Right ventricle myocardium superior (tissue), 1 donor: ENCODE results near the gene SLC7A14. TPM values are rescaled to one million over a fixed set of nuclear protein-coding genes. Genes with fewer than 3 reads are reported as not detected.

ENCODE experiments used
- ATAC-seq: fragments of 200-7000 bp; cut with Tn5 transposase; one replicate; pipeline ENCODE4 v1.9.1; 2020; ENCODE audit warnings: mild to moderate bottlenecking; ENCODE audit not compliant: poor library complexity
- DNase-seq: peaks from one replicate; pipeline ENCODE4 v3.0.0-alpha.2; 2020
- intact Hi-C: fragments of 100-400 bp; cut with DNase I; formaldehyde crosslinking; loops from one replicate; pipeline ENCODE4 v1.11.2; 2022
- total RNA-seq: library from RNA; stranded (reverse); fragmentation: NEBNext Ultra II Directional; extraction: Animal tissue kit (Norgen Biotek cat#: 25700); gene quantifications from one replicate; pipeline ENCODE4 v1.2.1, GENCODE V29; 2021
- donor health status: DM: no; HTN: yes; CAD: no; lungs with severe emphysema.

Gene SLC7A14
- total RNA-seq, 1 donor from 2014 or later = not detected

DNA sequence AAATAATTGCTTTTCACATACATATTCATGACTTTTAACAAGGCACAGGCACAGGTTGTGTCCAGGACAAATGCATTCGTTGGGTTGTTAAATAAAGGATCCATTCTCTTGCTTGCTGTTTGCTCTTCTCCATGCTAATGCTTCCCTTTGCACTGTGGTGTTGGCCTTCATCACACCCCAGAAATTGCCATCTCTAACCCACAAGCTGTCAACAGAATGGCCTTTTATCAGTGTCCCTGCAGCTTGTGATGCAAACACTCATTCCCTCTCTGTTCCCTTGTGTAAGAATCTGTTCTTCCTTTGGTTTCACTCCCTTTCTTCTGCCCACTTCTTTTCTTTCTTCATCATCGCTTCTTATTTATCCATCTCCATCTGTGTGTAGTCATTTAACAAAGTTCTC, 72.2 kb downstream of the SLC7A14 start:
- intact Hi-C loops = no loop called here
- ATAC-seq (no peak), DNase-seq (no peak)

DNA sequence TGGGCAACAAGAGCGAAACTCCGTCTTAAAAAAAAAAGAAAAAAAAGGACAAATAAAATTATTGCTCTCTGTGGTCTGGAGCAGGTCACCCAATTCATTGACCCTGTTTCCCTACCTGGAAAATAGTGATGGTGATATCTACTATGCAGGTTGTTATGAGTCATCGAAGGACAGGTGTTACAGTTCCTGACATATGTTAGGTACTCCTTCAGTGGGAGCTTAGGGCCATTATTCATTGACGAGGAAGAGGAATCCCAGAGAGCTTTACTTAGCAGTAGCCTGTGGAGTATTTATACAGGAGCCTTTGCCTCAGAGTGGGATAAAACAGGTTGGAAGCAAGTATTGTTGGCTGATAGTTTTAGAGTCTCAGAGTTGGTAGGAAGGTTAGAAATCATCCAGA, 74.5 kb downstream of the SLC7A14 start:
- DNase-seq (no peak), ATAC-seq (no peak)
- intact Hi-C loops = no loop called here

GRCh38 chr3:170508839-170509238, 77.0 kb downstream of the SLC7A14 start:
- DNase-seq (no peak), ATAC-seq (no peak)
- intact Hi-C loops = no loop called here

GRCh38 chr3:170508291-170508690, 77.6 kb downstream of the SLC7A14 start:
- DNase-seq = no peak
- intact Hi-C loops = no loop called here

DNA sequence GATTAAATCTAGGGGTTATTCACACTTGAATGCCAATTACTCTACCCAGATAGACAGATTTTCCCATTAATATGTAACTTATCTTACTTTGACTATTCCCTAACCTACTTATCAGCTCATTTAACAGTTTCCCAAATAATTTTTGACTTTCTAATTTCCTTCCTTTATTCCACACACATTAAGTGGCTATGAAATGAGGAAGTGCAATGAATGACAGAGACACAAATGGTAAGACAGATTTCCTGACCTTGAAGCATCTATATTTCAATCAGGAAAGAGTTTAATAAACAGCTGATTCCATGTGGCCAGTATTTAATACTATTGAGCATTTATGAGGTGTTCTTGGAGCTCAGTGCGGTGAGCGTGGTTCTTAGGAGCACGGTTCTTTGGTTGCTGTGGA, 78.8 kb downstream of the SLC7A14 start:
- intact Hi-C loops = no loop called here
- DNase-seq (no peak), ATAC-seq (no peak)

More at GRCh38 chr3:170508291-170508690, 77.6 kb downstream of the SLC7A14 start:
- ATAC-seq = no peak

DNA sequence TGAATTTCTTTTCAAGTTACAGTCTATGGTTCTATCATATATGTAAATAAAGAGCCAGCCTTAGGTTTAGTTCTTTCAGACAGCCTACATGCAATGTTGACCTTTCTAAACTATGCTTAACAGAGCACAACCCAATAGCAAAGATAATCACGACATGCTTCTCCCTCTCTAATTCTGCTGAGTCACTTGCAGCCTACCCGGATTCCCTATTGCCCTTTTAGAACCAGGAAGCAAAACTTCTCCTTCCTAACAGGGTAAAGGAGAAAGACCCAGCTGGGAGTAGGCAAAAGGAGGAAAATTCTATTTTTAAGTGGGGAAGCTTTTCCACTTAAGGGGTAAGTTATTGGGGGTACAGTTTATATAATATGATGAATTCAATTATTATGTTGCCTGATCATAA, 79.3 kb downstream of the SLC7A14 start:
- ATAC-seq (no peak), DNase-seq (no peak)
- intact Hi-C loops = no loop called here

DNA sequence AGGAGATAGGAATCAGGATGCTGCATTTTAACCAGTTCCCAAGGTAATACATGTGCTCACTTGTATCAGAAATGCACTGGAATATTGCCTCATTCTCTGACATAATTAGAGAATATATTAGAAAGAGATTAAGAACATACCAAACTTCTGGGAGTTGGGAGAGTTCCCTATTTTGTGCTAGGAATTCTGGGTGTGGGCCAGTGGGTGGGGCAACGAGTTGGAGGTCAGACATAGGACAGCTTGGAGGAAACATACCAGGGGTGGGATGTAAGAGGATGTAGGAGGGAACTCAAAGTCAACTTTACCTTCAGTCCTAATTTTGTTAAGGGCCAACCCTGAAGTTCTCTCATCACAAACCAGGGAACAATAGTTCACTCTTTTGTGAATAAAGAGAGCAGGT, 83.6 kb downstream of the SLC7A14 start:
- intact Hi-C loops = no loop called here
- ATAC-seq (no peak), DNase-seq (peak; percentile 65)

- no peak for ATAC-seq
- no peak for DNase-seq
- intact Hi-C loops = no loop called here
Observed at GRCh38 chr3:170500995-170501394, 84.9 kb downstream of the SLC7A14 start.

GRCh38 chr3:170500462-170500861, 85.4 kb downstream of the SLC7A14 start:
- intact Hi-C loops = no loop called here
- ATAC-seq (no peak), DNase-seq (no peak)

GRCh38 chr3:170499562-170500156, 86.2 kb downstream of the SLC7A14 start:
- DNase-seq = no peak
- intact Hi-C loops = no loop called here
- ATAC-seq = no peak

DNA sequence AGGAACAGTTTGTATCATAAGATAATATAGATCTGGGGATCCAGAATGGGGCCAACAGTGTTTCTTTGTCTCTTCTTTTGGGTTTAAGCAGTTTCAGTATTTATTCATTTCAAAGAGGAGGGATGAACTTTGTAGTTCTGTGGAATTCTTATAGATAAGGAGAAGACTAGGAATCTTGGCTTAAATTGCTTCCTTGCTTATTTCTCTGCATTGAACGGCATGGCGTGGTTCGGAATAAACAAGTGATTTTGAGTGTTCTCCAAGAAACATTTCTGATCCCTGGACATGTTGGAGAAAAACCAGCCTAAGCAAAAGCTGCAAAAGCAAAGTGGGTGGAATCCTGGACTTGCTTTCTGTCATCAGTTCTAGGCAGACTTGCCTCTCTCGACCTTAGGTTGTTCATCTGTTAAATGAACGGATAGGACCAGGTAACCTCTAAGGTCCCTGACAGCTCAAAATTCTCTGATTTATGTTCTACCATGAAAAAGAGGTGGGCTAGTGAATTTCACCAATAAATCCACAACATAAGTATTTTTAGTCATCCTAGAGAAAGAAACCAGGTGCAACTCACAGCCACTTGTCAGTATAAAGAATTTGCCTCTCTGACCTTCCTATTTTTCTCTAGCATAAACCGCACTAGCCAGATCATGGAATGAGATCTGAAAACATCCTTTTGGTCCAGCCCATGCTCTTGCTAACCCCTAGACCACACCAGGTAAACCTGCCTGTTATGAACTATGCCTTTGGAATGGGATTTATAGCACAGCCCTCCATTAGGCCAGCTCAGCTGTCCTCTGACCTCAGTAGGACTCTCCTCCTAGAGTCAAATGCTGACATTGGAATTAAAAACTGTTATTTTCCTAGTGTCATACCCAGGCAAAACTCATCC, 88.4 kb downstream of the SLC7A14 start:
- ATAC-seq (no peak), DNase-seq (no peak)
- intact Hi-C loops = no loop called here

- DNase-seq = no peak
- intact Hi-C loops = no loop called here
Observed at GRCh38 chr3:170496868-170497140, 89.1 kb downstream of the SLC7A14 start.

GRCh38 chr3:170496026-170496867, 89.6 kb downstream of the SLC7A14 start:
- intact Hi-C loops = no loop called here
- DNase-seq (no peak), ATAC-seq (no peak)

More at GRCh38 chr3:170496868-170497140, 89.1 kb downstream of the SLC7A14 start:
- no peak for ATAC-seq

GRCh38 chr3:170494766-170495165, 91.1 kb downstream of the SLC7A14 start:
- no peak for DNase-seq
- no peak for ATAC-seq
- intact Hi-C loops = no loop called here

DNA sequence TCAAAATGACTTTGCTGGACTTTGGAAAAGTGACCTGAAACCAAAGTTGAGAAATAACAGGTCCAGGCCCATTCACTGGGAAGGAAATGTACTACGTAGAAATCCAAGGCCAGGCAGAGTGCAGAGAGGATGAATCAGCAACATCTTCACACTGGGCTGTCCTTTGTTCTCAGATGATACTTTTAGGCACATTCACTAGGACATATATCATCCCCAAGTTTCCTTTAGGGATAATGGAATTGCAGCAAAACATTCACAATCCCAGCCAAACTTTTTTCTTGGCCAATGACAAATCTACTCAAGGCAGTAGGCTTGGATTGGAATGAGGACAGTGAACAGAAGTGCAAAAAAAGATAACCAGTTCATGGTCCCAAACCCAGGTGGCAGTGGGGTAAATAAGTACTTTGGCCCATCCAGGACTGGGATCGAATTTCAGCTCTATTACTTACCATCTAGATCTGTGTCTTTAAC, 92.1 kb downstream of the SLC7A14 start:
- no peak for DNase-seq
- ATAC-seq = no peak
- intact Hi-C loops = no loop called here

DNA sequence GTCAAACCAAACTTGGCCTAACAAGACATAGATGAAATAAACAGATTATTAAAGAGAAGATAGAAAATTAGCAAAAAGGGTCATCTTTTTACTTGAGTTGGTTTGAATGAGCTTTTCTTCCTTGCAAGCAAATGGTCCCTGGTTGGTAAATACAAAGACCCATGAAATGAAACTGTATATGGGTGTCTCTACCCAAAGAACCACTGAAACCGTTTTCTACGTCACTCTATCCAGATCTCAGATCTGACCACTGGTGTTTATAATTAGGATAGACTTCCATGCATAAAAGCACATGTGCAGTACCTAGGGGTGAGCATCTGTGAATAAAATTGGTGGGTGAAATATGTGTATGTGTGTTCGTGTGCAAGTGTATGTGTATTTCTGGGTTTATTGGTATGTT, 94.0 kb downstream of the SLC7A14 start:
- no peak for DNase-seq
- no peak for ATAC-seq
- intact Hi-C loops = no loop called here

- no peak for ATAC-seq
- no peak for DNase-seq
- intact Hi-C loops = no loop called here
Observed at GRCh38 chr3:170490828-170491560, 94.9 kb downstream of the SLC7A14 start.

GRCh38 chr3:170488802-170489201, 97.1 kb downstream of the SLC7A14 start:
- DNase-seq (no peak), ATAC-seq (no peak)
- intact Hi-C loops = no loop called here

GRCh38 chr3:170487031-170487430, 98.8 kb downstream of the SLC7A14 start:
- intact Hi-C loops = no loop called here
- no peak for ATAC-seq
- no peak for DNase-seq
